LNCAP (cell line): Measurements from ENCODE around the gene BBX.

ENCODE experiments used
- CTCF ChIP-seq: fragments of 450-650 bp; IDR thresholded peaks from 2 replicates; pipeline ENCODE4 v1.5.1; 2017; ENCODE audit warnings: mild to moderate bottlenecking

The BBX gene

GRCh38 chr3:107847791-107848190, 325.0 kb downstream of the BBX start:
- TF ChIP-seq CTCF: no peak

GRCh38 chr3:107848351-107848915, 325.7 kb downstream of the BBX start:
- TF ChIP-seq CTCF: no peak

GRCh38 chr3:107850681-107851080, 327.9 kb downstream of the BBX start:
- no peak for TF ChIP-seq CTCF

- TF ChIP-seq CTCF: no peak
Observed at GRCh38 chr3:107853821-107854220, 331.1 kb downstream of the BBX start.

- no peak for TF ChIP-seq CTCF
Observed at GRCh38 chr3:107854733-107855132, 332.0 kb downstream of the BBX start.

- TF ChIP-seq CTCF: peak; percentile 52
Observed at GRCh38 chr3:107855710-107856109, 332.9 kb downstream of the BBX start.

- TF ChIP-seq CTCF: no peak
Observed at GRCh38 chr3:107857854-107858253, 335.1 kb downstream of the BBX start.

GRCh38 chr3:107858876-107859275, 336.1 kb downstream of the BBX start:
- TF ChIP-seq CTCF: no peak
